ENCODE data around the gene CCDC102A. TPM values are rescaled to one million over a fixed set of nuclear protein-coding genes. Genes with fewer than 3 reads are reported as not detected.

CCDC102A gene
- total and polyA plus RNA-seq, 10 of the 15 experiments (the other 5 are each of a cell fraction or from before 2014, with no cell fraction given): 0.03 to 5.9 (median 2.4) TPM

GRCh38 chr16:57504001-57504400 lies 32.4 kb downstream of the CCDC102A start:
- ChIA-PET CTCF (interaction anchor here (0.7 to 1.5 kb wide), 2 partner anchors 16 to 77 kb away, joined by 3 to 5 read pairs; no protein-coding TSS in a partner anchor), POLR2A (interaction anchor here (0.5 kb wide), 1 partner anchor 12 kb away, joined by 5 read pairs; no protein-coding TSS in a partner anchor), SMC1A (ENCODE audit: uncharacterized antibody, unreplicated experiment) (no interaction called here), RAD21 (ENCODE audit: unreplicated experiment) (no interaction called here)
- Histone ChIP-seq H3K36me3 (ENCODE audit: control insufficient read depth in 2 of 2, insufficient read depth in 2 of 2, low read length in 1 of 2) (no peaks in the 10 kb centered on the region), H3K4me3 (no peak overlapping the region), H3K27ac (ENCODE audit: control insufficient read depth, insufficient read depth) (no peak overlapping the region), H3K9ac (ENCODE audit: control insufficient read depth, insufficient read depth, low read length) (no peak overlapping the region), H4K20me1 (ENCODE audit: control insufficient read depth, insufficient read depth) (no peaks in the 10 kb centered on the region), H3K9me3 (replicated peaks; ENCODE audit: control insufficient read depth, insufficient read depth, low read length) (no peaks in the 10 kb centered on the region), H3K27me3 (replicated peaks in 1 of 2; ENCODE audit: control insufficient read depth in 2 of 2, insufficient read depth in 2 of 2, low read length in 1 of 2) (no peaks in the 10 kb centered on the region; a peak in 2 of 4 replicates), H3K4me1 (ENCODE audit: control insufficient read depth, insufficient read depth, low read length) (no peaks in the 10 kb centered on the region), H3K79me2 (ENCODE audit: control insufficient read depth, insufficient read depth, low read length) (no peaks in the 10 kb centered on the region), H3K4me2 (ENCODE audit: control insufficient read depth, insufficient read depth) (no peak overlapping the region), H2AFZ (ENCODE audit: control insufficient read depth, low read depth, low read length) (no peak overlapping the region)
- FAIRE-seq (no peak), ATAC-seq (no peak), DNase-seq (ENCODE audit: low read depth, low spot score) (no peak)
- in situ Hi-C loops (cut with MboI): no loop called here
- intact Hi-C loops (cut with micrococcal nuclease; ENCODE audit: unreplicated experiment): no loop called here
- 12% methylated on average over 6 of the region's 6 CpGs for WGBS (ENCODE audit: insufficient coverage, insufficient replicate concordance, low lambda C conversion rate, missing lambda C conversion rate)
- BruUV-seq (replicated peaks): no TSS peak
- TF ChIP-seq SIN3A (IDR thresholded peaks at IDR 0.05; ENCODE audit: low read depth, low read length) (no peak), EP300 (IDR thresholded peaks at IDR 0.05; ENCODE audit: borderline replicate concordance in 1 of 2, control insufficient read depth in 1 of 2, low read depth in 2 of 2, low read length in 2 of 2) (no peak), NFXL1 (IDR thresholded peaks at IDR 0.05; ENCODE audit: borderline replicate concordance) (no peak), BRCA1 (IDR thresholded peaks at IDR 0.05; ENCODE audit: low read depth, low read length) (no peak), HDAC6 (IDR thresholded peaks at IDR 0.05; ENCODE audit: unreplicated experiment) (no peak), REST (IDR thresholded peaks at IDR 0.05; ENCODE audit: low read depth, low read length) (no peak), MTA3 (IDR thresholded peaks at IDR 0.05; ENCODE audit: borderline replicate concordance, low read length) (no peak), ASH2L (IDR thresholded peaks at IDR 0.05; ENCODE audit: borderline replicate concordance, low read depth) (no peak), RFX5 (IDR thresholded peaks at IDR 0.05; ENCODE audit: low read depth, low read length) (no peak), LARP7 (IDR thresholded peaks at IDR 0.05) (no peak), CTCF (IDR thresholded peaks at IDR 0.05 in 2 of 3, conservative IDR thresholded peaks at IDR 0.05 in 1 of 3; ENCODE audit: control insufficient read depth in 2 of 3, extremely low read depth in 1 of 3, insufficient read depth in 1 of 3, low read depth in 3 of 3, low read length in 3 of 3) (no peak), KLF5 (IDR thresholded peaks at IDR 0.05; ENCODE audit: partially characterized antibody) (no peak), CBFB (IDR thresholded peaks at IDR 0.05; ENCODE audit: low read depth) (no peak), IRF4 (IDR thresholded peaks at IDR 0.05; ENCODE audit: low read depth, low read length) (no peak), SMC3 (IDR thresholded peaks at IDR 0.05; ENCODE audit: borderline replicate concordance, low read length) (no peak), KAT2A (conservative IDR thresholded peaks at IDR 0.05; ENCODE audit: control insufficient read depth, low read depth, low read length) (no peak)
- TF ChIP-seq, protein P1, sequence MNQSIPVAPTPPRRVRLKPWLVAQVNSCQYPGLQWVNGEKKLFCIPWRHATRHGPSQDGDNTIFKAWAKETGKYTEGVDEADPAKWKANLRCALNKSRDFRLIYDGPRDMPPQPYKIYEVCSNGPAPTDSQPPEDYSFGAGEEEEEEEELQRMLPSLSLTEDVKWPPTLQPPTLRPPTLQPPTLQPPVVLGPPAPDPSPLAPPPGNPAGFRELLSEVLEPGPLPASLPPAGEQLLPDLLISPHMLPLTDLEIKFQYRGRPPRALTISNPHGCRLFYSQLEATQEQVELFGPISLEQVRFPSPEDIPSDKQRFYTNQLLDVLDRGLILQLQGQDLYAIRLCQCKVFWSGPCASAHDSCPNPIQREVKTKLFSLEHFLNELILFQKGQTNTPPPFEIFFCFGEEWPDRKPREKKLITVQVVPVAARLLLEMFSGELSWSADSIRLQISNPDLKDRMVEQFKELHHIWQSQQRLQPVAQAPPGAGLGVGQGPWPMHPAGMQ (IDR thresholded peaks at IDR 0.05; ENCODE audit: borderline replicate concordance): no peak

All from GM12878 (cell line).